Ishikawa (cell line): Measurements from ENCODE around the gene DPPA3.

Source experiments
- CREB1 ChIP-seq: IDR thresholded peaks from 2 replicates; pipeline ENCODE4 v1.6.1; 2012; ENCODE audit warnings: low read depth
- EP300 ChIP-seq: IDR thresholded peaks from 2 replicates; pipeline ENCODE4 v1.6.1; 2012; ENCODE audit warnings: borderline replicate concordance
- MAX ChIP-seq: IDR thresholded peaks from 2 replicates; pipeline ENCODE4 v1.6.1; 2012
- RAD21 ChIP-seq: IDR thresholded peaks from 2 replicates; pipeline ENCODE4 v1.6.1; 2012; ENCODE audit warnings: low read depth
- REST ChIP-seq: IDR thresholded peaks from 2 replicates; pipeline ENCODE4 v1.6.1; 2012; ENCODE audit warnings: low read depth, mild to moderate bottlenecking
- TAF1 ChIP-seq: IDR thresholded peaks from 2 replicates; pipeline ENCODE4 v1.6.1; 2012; ENCODE audit warnings: low read depth, mild to moderate bottlenecking
- USF1 ChIP-seq: IDR thresholded peaks from 2 replicates; pipeline ENCODE4 v1.6.1; 2012
- YY1 ChIP-seq: IDR thresholded peaks from 2 replicates; pipeline ENCODE4 v1.6.1; 2012; ENCODE audit warnings: low read depth
- ZBTB7A ChIP-seq: IDR thresholded peaks from 2 replicates; pipeline ENCODE4 v1.6.1; 2012; ENCODE audit warnings: low read depth

- TF ChIP-seq YY1 = no peak
- TF ChIP-seq USF1 = no peak
- no peak for TF ChIP-seq REST
- no peak for TF ChIP-seq CREB1
- no peak for TF ChIP-seq EP300
- TF ChIP-seq RAD21 = no peak
- no peak for TF ChIP-seq MAX
- no peak for TF ChIP-seq ZBTB7A
- TF ChIP-seq TAF1 = no peak
Observed at GRCh38 chr12:7712841-7713442, 1.7 kb downstream of the DPPA3 start.
